ENCODE data around the gene CNTN2. TPM values are rescaled to one million over a fixed set of nuclear protein-coding genes. Genes with fewer than 3 reads are reported as not detected.

The CNTN2 gene
- total and polyA plus RNA-seq, 10 donors = 0.02 to 2.6 (median 0.13) TPM; not detected in 3

- no peaks in the 10 kb centered on the region for H3K4me1 ChIP-seq
- DNase-seq = no peak
- H3K9me3 ChIP-seq = no peaks in the 10 kb centered on the region
- WGBS, 5 donors = 83 to 95% (median 87%) methylated on average over 2 of the region's 2 CpGs
- H3K27me3 ChIP-seq (replicated peaks in 1 of 7) = no peaks in the 10 kb centered on the region
- no peaks in the 10 kb centered on the region for H3K36me3 ChIP-seq
- no peak overlapping the region for H3K27ac ChIP-seq
- TF ChIP-seq CTCF (IDR thresholded peaks at IDR 0.05 in 8 of 11, conservative IDR thresholded peaks at IDR 0.05 in 3 of 11) (no peak), POLR2AphosphoS5 (IDR thresholded peaks at IDR 0.05) (no peak), POLR2A (IDR thresholded peaks at IDR 0.05) (no peak)
- no peak overlapping the region for H3K4me3 ChIP-seq
- intact Hi-C loops (cut with DNase I; ENCODE audit: low total_unique reads) = no loop called here
Measured at GRCh38 chr1:205071028-205071409, 28.0 kb downstream of the CNTN2 start.

GRCh38 chr1:205071801-205072200, 28.8 kb downstream of the CNTN2 start:
- Histone ChIP-seq H3K27ac (no peak overlapping the region), H3K27me3 (replicated peaks in 1 of 7) (no peaks in the 10 kb centered on the region), H3K9me3 (no peaks in the 10 kb centered on the region), H3K4me1 (no peaks in the 10 kb centered on the region), H3K4me3 (no peak overlapping the region), H3K36me3 (no peaks in the 10 kb centered on the region)
- intact Hi-C loops (cut with DNase I; ENCODE audit: low total_unique reads) = no loop called here
- no peak for DNase-seq
- WGBS, 5 donors = 83 to 91% (median 86%) methylated on average over 12 of the region's 12 CpGs
- TF ChIP-seq CTCF (IDR thresholded peaks at IDR 0.05 in 8 of 11, conservative IDR thresholded peaks at IDR 0.05 in 3 of 11) (no peak), POLR2AphosphoS5 (IDR thresholded peaks at IDR 0.05) (no peak), POLR2A (IDR thresholded peaks at IDR 0.05) (no peak)

GRCh38 chr1:205072286-205072685, 29.3 kb downstream of the CNTN2 start:
- no peak for TF ChIP-seq POLR2AphosphoS5 (IDR thresholded peaks at IDR 0.05)
- no peak for TF ChIP-seq POLR2A (IDR thresholded peaks at IDR 0.05)
- TF ChIP-seq CTCF (IDR thresholded peaks at IDR 0.05 in 8 of 11, conservative IDR thresholded peaks at IDR 0.05 in 3 of 11) = no peak
- intact Hi-C loops (cut with DNase I; ENCODE audit: low total_unique reads) = no loop called here
- 80 to 90% (median 87%) methylated on average over 9 of the region's 9 CpGs for WGBS, 5 donors
- H3K36me3 ChIP-seq = no peaks in the 10 kb centered on the region
- no peaks in the 10 kb centered on the region for H3K9me3 ChIP-seq
- no peak overlapping the region for H3K4me3 ChIP-seq
- H3K27me3 ChIP-seq (replicated peaks in 1 of 7) = no peaks in the 10 kb centered on the region
- H3K27ac ChIP-seq = no peak overlapping the region
- DNase-seq = no peak
- no peaks in the 10 kb centered on the region for H3K4me1 ChIP-seq

GRCh38 chr1:205072881-205073280, 29.9 kb downstream of the CNTN2 start:
- intact Hi-C loops (cut with DNase I; ENCODE audit: low total_unique reads) = no loop called here
- no peak overlapping the region for H3K27ac ChIP-seq
- WGBS, 5 donors = 85 to 91% (median 89%) methylated on average over 5 to 8 of the region's 8 CpGs
- TF ChIP-seq CTCF (IDR thresholded peaks at IDR 0.05 in 8 of 11, conservative IDR thresholded peaks at IDR 0.05 in 3 of 11) (no peak), POLR2A (IDR thresholded peaks at IDR 0.05) (no peak), POLR2AphosphoS5 (IDR thresholded peaks at IDR 0.05) (no peak)
- H3K36me3 ChIP-seq = no peaks in the 10 kb centered on the region
- H3K27me3 ChIP-seq (replicated peaks in 1 of 7) = no peaks in the 10 kb centered on the region
- H3K4me1 ChIP-seq = no peaks in the 10 kb centered on the region
- no peak overlapping the region for H3K4me3 ChIP-seq
- H3K9me3 ChIP-seq = no peaks in the 10 kb centered on the region
- DNase-seq = no peak

All from spleen (tissue), 11 donors.